LHCN-M2 (cell line): ENCODE measurements around the gene ZGPAT. TPM values are rescaled to one million over a fixed set of nuclear protein-coding genes. Genes with fewer than 3 reads are reported as not detected.

Experiments used
- DNase-seq: peaks from one replicate; pipeline ENCODE4 v3.0.0-alpha.2; 2012; ENCODE audit warnings: low read depth
- total RNA-seq: library from RNA; depleted of rRNA; stranded (reverse); fragments of >200 nt; gene quantifications from 2 replicates; pipeline ENCODE4 v1.2.3, GENCODE V29; 2014

The ZGPAT gene
- total RNA-seq, 1 experiment from 2014 or later, result 40.1 TPM

DNA sequence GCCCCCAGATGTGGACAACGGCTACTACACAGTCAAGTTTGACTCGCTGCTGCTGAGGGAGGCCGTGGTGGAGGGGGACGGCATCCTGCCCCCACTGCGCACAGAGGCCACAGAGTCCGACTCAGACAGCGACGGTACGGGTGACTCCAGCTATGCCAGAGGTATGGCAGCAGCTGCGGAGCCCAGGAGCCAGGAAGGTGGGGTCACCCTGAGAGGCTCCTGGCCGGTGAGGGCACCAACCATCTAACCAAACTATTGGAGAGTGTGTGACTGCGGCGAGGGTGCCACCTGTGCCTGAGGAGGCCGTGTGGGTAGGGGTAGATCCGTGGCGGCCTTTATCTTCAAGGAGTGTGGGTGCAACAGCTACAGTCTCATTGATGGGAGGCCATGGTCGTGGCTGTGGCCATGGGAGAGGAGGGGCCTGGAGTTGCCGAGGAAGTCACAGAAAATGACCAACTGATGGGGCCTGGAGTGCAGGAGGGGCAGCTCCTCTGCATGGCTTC is 25.8 kb downstream of the ZGPAT start:
- no peak for DNase-seq

- no peak for DNase-seq
Observed at GRCh38 chr20:63734111-63734945, 26.5 kb downstream of the ZGPAT start.

- DNase-seq, result no peak
Observed at GRCh38 chr20:63734946-63735858, 27.4 kb downstream of the ZGPAT start.

DNA sequence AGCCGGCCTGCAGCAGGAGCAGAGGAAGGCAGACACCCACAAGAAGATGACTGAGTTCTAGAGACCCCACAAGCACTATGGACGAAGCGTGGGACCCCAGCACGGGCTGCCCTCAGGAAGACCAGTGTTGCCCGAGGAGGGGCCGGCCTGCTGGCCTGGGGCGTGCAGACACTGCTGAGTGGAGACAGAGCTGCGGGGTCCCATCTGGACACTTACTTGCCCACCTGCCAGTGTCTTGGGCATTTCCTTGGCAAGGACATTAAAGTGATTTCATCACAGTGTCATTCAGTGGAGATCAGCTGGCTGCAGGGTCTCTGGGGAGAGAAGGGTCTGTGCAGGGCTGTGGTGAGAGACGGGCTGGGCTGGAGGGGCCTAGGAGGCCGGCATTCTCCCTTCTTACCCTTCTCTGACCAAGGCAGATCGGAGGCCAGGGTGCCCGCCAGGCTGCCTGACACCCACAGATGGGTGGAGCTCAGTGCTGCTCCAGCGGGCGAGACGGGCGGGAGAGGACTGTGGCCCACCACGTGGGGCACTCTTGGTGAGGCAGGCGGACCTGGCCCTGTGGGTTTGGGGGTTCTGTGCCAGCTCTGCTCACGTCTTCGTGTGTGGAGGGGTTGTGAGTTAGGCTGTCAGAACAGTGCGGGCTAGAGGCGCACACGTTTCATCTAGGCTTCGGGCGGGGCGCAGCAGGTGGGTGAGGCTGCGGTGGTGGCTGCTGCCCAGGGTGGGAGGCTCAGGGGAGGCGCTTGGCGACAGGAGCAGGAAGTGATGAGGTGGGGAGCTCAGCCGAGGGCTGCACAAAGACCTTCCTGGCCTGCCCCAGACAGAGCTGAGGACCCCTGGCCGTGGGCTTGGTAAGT is 28.2 kb downstream of the ZGPAT start, which contains the start of gene LIME1:
LIME1 (plus strand) TSS at position 806 of the 860 bp plus-strand sequence. CDS start 886 bp downstream, outside the sequence.
- DNase-seq, result no peak

DNA sequence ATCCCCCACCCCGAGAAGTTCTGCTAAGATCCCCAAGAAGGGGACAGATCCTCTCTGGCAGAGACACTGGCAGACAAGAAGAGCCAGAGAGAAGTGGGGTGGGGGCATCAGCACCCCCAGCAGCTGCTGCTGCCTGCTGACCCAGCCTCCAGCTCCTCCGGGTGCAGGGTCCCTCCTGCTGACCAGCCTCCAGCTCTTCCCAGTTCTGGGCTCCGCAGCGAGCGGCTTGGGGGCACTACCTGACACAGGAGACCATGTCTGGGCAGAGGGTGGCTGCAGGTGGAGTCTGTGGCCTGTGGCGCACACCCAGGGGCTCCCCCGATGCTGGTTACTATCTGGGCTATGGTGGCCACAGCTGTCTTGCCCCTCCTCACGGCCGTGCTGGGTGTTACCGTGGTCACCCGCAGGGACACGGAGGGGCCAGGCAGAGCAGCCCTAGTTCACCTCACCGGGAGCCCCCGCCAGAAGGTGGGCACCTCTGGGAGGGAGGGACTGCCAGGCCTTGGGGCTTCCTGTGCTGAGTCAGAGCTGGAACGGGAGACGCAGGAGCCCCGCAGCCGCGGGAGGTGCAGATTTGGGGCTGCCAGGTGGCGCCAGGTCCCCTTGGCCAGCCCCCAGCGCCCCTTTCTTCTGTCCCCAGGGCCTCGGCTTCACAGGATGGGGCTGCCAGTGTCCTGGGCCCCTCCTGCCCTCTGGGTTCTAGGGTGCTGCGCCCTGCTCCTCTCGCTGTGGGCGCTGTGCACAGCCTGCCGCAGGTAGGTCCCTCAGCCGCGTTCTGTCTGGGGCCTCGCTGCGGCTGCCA is 29.3 kb downstream of the ZGPAT start:
- DNase-seq, result no peak

- DNase-seq, result no peak
Observed at GRCh38 chr20:63737695-63737944, 29.8 kb downstream of the ZGPAT start.

DNA sequence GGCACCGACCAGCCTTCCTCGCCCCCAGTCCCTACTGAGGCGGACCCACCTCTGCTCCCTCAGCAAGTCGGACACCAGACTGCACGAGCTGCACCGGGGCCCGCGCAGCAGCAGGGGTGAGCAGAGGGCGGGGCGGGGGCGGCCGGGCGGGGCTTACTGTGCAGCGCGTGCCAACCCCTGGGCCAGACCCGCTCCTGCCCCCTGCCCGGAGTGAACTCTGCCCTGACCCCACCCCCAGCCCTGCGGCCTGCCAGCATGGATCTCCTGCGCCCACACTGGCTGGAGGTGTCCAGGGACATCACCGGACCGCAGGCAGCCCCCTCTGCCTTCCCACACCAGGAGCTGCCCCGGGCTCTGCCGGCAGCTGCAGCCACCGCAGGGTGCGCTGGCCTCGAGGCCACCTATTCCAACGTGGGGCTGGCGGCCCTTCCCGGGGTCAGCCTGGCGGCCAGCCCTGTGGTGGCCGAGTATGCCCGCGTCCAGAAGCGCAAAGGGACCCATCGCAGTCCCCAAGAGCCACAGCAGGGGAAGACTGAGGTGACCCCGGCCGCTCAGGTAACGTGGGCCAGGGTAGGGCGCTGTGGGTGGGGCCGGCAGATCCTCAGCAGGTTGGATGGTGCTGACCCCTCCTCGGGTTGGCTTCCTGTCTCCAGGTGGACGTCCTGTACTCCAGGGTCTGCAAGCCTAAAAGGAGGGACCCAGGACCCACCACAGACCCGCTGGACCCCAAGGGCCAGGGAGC is 30.3 kb downstream of the ZGPAT start:
- no peak for DNase-seq

GRCh38 chr20:63738687-63739129 is 30.9 kb downstream of the ZGPAT start:
- no peak for DNase-seq

GRCh38 chr20:63739130-63740069 is 31.6 kb downstream of the ZGPAT start, which contains the start of gene SLC2A4RG:
Gene SLC2A4RG, plus strand, starts transcription at chr20:63739776. Its CDS starts 137 bp downstream, at chr20:63739913.
- DNase-seq, result peak; percentile 62

GRCh38 chr20:63740070-63740626 is 32.3 kb downstream of the ZGPAT start:
- peak; percentile 55 for DNase-seq

- DNase-seq, result peak; percentile 89
Observed at GRCh38 chr20:63740627-63741353, 33.0 kb downstream of the ZGPAT start.

DNA sequence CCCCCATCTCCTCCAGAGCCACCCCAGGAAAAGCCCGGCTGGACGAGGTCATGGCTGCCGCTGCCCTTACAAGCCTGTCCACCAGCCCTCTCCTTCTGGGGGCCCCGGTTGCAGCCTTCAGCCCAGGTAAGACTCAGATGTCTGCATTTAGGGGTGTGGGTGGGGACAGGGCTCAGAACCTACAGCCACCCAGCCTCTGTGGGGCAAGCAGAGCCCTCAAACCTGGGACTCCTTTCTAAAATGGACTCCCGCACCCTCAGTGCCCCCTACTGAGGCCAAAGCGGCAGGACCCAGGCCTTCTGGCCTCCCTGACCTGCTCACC is 33.5 kb downstream of the ZGPAT start:
- no peak for DNase-seq

GRCh38 chr20:63741676-63742380 is 34.0 kb downstream of the ZGPAT start:
- no peak for DNase-seq

DNA sequence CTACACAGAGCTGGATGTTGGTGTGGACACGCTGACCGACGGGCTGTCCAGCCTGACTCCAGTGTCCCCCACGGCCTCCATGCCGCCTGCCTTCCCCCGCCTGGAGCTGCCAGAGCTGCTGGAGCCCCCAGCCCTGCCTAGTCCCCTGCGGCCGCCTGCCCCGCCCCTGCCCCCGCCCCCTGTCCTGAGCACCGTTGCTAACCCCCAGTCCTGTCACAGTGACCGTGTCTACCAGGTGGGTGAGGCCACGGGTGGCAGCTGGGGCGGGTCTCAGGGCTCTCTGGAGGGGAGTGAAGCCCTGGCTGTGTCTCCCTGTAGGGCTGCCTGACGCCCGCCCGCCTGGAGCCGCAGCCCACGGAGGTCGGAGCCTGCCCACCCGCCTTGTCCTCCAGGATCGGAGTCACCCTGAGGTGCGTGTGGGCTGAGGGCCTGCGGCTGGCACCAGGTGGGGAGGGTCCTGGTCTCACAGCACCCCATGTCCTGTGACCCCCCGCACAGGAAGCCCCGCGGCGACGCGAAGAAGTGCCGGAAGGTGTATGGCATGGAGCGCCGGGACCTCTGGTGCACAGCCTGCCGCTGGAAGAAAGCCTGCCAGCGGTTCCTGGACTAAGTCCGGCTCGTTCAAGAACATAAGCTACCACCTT is 34.7 kb downstream of the ZGPAT start:
- no peak for DNase-seq

DNA sequence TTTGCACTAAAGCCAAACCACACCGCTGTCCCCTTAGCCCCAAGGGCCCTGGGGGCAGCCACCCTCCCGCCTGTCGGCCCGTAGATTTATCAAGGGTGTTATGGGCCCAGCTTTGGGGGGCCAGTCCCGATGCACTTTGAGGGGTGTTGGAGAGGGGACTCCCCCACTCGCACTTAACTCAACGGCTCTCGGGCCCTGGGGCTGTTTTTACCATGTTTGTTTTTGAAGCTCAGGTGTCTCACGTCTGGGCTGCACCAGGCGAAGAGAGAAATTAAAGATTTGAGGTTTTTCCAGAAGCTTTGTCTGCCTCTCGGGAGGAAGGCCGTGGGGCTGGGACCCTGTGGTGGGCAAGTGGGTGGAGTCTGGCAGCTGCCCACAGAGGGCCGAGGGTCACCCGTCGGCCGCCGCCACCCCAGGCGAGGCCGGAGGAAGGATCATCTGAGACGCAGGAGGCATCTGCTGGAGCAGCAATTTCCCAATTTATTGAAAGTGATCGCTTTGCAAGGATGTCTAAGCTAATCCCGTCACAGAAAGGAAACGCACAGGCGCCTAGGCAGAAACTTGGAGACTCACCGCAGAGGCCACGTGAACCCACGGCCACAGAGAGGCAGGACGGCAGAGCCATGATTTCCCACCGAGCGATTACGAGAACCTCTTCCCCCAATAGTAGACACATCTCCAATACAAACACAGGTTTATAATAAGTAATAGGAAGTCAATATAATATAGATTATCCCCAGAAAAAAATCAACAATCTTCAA is 35.6 kb downstream of the ZGPAT start:
- DNase-seq, result no peak

GRCh38 chr20:63744158-63744557 is 36.3 kb downstream of the ZGPAT start:
- DNase-seq, result no peak
